Vagina (tissue), 2 donors: ENCODE results near the gene BRINP1.

Experiments used
- POLR2A ChIP-seq, 2 donors: fragments of 450-650 bp; IDR thresholded peaks; one replicate each; pipeline ENCODE4 v1.6.1; 2017; ENCODE audit warnings: antibody characterized with exemption in 2 of 2, mild to moderate bottlenecking in 2 of 2, moderate library complexity in 2 of 2
- POLR2AphosphoS5 ChIP-seq, 2 donors: sonication (generic); formaldehyde crosslinking; IDR thresholded peaks; one replicate each; pipeline ENCODE4 v1.9.0; 2017; ENCODE audit warnings: antibody characterized with exemption in 2 of 2, mild to moderate bottlenecking in 2 of 2, low read depth in 1 of 2; ENCODE audit not compliant: insufficient read depth in 1 of 2
- TF ChIP-seq, protein P1 (sequence below), 3 experiments: fragments of 450-650 bp in 2 of 3; fragments of 200-600 bp in 1 of 3; sonication (generic) in 1 of 3; IDR thresholded peaks; one replicate each; pipeline ENCODE4 v1.5.1; 2017 to 2019; ENCODE audit warnings: antibody characterized with exemption in 3 of 3, mild to moderate bottlenecking in 2 of 3, moderate library complexity in 2 of 3

- TF ChIP-seq POLR2AphosphoS5 (IDR thresholded peaks at IDR 0.05; ENCODE audit: insufficient read depth in 1 of 2, low read depth in 1 of 2): no peak
- TF ChIP-seq, protein P1, sequence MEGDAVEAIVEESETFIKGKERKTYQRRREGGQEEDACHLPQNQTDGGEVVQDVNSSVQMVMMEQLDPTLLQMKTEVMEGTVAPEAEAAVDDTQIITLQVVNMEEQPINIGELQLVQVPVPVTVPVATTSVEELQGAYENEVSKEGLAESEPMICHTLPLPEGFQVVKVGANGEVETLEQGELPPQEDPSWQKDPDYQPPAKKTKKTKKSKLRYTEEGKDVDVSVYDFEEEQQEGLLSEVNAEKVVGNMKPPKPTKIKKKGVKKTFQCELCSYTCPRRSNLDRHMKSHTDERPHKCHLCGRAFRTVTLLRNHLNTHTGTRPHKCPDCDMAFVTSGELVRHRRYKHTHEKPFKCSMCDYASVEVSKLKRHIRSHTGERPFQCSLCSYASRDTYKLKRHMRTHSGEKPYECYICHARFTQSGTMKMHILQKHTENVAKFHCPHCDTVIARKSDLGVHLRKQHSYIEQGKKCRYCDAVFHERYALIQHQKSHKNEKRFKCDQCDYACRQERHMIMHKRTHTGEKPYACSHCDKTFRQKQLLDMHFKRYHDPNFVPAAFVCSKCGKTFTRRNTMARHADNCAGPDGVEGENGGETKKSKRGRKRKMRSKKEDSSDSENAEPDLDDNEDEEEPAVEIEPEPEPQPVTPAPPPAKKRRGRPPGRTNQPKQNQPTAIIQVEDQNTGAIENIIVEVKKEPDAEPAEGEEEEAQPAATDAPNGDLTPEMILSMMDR (IDR thresholded peaks at IDR 0.05): no peak
- no peak for TF ChIP-seq POLR2A (IDR thresholded peaks at IDR 0.05)
Observed at GRCh38 chr9:119175581-119175980, 193.7 kb downstream of the BRINP1 start.
